Upper lobe of left lung (tissue), 6 donors: ENCODE measurements around the gene TANGO2. TPM values are rescaled to one million over a fixed set of nuclear protein-coding genes. Genes with fewer than 3 reads are reported as not detected.
A peak's percentile ranks its signal among the peaks of the same experiment; 100 is the strongest.

Experiments
- ATAC-seq, 2 donors: fragments of 200-7000 bp; cut with Tn5 transposase; one replicate each; pipeline ENCODE4 v1.9.1; 2022; ENCODE audit warnings: mild to moderate bottlenecking in 2 of 2, moderate library complexity in 2 of 2; ENCODE audit not compliant: low FRiP score in 2 of 2
- DNase-seq, 2 donors: peaks; one replicate each; pipeline ENCODE4 v3.0.0-alpha.2; 2019 to 2020
- H3K27ac ChIP-seq, 4 donors: fragments of 200-600 bp; sonication (generic); one replicate each; pipeline ENCODE4 v1.5.1; 2016 to 2019
- H3K27me3 ChIP-seq, 4 donors: fragments of 200-600 bp; sonication (generic); one replicate each; pipeline ENCODE4 v1.5.1; 2017 to 2019
- H3K36me3 ChIP-seq, 4 donors: fragments of 200-600 bp; sonication (generic); one replicate each; pipeline ENCODE4 v1.5.1; 2016 to 2019
- H3K4me1 ChIP-seq, 4 donors: fragments of 200-600 bp; sonication (generic); one replicate each; pipeline ENCODE4 v1.5.1; 2018 to 2019
- H3K4me3 ChIP-seq, 4 donors: fragments of 200-600 bp; sonication (generic); one replicate each; pipeline ENCODE4 v1.5.1; 2017 to 2019; ENCODE audit warnings: mild to moderate bottlenecking in 2 of 4, moderate library complexity in 1 of 4
- H3K9me3 ChIP-seq, 4 donors: fragments of 200-600 bp; sonication (generic); one replicate each; pipeline ENCODE4 v1.5.1; 2018 to 2019
- EP300 ChIP-seq, 4 donors: sonication (generic); formaldehyde crosslinking; IDR thresholded peaks; one replicate each; pipeline ENCODE4 v1.5.1; 2017; ENCODE audit warnings: antibody characterized with exemption in 4 of 4, control low read depth in 2 of 4
- POLR2A ChIP-seq, 4 donors: fragments of 450-650 bp; IDR thresholded peaks; one replicate each; pipeline ENCODE4 v1.5.1; 2016 to 2017; ENCODE audit warnings: antibody characterized with exemption in 4 of 4, mild to moderate bottlenecking in 2 of 4
- POLR2AphosphoS5 ChIP-seq, 2 donors: sonication (generic); formaldehyde crosslinking; IDR thresholded peaks; one replicate each; pipeline ENCODE4 v1.5.1; 2017; ENCODE audit warnings: antibody characterized with exemption in 2 of 2
- WGBS, 2 donors: methylation state at CpG; one replicate each; pipeline ENCODE4 v1.1.5; 2017 to 2018; 5-methylcytosine and 5-hydroxymethylcytosine counted together
- total RNA-seq, 6 donors: library from RNA; depleted of rRNA in 4 of 6; stranded (reverse); fragments of >200 nt in 4 of 6; gene quantifications; one replicate each; pipeline versions ENCODE4 v1.1.0 to v1.2.1, GENCODE V29; 2016 to 2021
- TF ChIP-seq, protein P1 (sequence below), 6 experiments: fragments of 450-650 bp in 4 of 6; fragments of 200-600 bp in 2 of 6; sonication (generic) in 2 of 6; IDR thresholded peaks; one replicate each; pipeline ENCODE4 v1.5.1; 2016 to 2019; ENCODE audit warnings: antibody characterized with exemption in 6 of 6
- donor health status: DM: no; HTN: no; CAD: no; lungs with moderate emphysema.
- donor health status: DM: no; HTN: yes; CAD: no; lungs with severe emphysema.

Gene TANGO2
- total RNA-seq, 6 donors from 2014 or later, result 33.9 to 94.3 (median 55.0) TPM

DNA sequence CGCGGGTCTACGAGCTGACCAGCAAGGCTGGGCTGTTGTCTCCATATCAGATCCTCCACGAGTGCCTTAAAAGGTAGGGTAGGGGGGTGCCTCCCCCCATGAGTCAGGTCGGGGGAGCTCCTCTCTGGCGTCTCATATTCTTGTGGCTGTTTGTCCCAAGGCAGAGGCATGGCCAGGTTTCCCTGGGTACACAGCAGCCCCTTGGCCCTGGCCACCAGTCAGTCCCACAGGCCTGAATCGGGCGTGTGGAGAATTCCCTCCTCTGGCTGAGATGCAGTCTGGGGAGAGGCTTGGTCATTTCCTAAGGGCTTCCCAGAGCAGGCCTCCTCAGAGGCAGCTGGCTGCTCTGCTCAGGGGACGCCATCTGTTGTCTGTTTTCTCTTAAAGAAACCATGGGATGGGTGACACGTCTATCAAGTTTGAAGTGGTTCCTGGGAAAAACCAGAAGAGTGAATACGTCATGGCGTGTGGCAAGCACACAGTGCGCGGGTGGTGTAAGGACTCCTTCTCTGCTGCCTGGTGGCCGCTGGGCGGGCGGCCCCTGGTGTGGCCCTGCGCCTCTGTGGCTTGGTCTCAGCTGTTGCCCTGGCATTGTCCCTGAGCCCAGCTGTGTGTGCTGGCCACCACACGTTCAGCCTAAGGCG lies 85.4 kb downstream of the TANGO2 start:
- 88 to 89% methylated on average over 16 to 20 of the region's 20 CpGs for WGBS, 2 donors
- ATAC-seq, result no peak
- Histone ChIP-seq H3K27ac (no peak overlapping the region), H3K4me3 (no peak overlapping the region), H3K4me1 (no peaks in the 10 kb centered on the region), H3K27me3 (no peaks in the 10 kb centered on the region), H3K36me3 (peaks cover 27 to 95% (median 67%) of the 10 kb centered on the region in 4 donors), H3K9me3 (no peaks in the 10 kb centered on the region)
- TF ChIP-seq, protein P1, sequence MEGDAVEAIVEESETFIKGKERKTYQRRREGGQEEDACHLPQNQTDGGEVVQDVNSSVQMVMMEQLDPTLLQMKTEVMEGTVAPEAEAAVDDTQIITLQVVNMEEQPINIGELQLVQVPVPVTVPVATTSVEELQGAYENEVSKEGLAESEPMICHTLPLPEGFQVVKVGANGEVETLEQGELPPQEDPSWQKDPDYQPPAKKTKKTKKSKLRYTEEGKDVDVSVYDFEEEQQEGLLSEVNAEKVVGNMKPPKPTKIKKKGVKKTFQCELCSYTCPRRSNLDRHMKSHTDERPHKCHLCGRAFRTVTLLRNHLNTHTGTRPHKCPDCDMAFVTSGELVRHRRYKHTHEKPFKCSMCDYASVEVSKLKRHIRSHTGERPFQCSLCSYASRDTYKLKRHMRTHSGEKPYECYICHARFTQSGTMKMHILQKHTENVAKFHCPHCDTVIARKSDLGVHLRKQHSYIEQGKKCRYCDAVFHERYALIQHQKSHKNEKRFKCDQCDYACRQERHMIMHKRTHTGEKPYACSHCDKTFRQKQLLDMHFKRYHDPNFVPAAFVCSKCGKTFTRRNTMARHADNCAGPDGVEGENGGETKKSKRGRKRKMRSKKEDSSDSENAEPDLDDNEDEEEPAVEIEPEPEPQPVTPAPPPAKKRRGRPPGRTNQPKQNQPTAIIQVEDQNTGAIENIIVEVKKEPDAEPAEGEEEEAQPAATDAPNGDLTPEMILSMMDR (IDR thresholded peaks at IDR 0.05), result no peak
- TF ChIP-seq EP300 (IDR thresholded peaks at IDR 0.05), result no peak
- TF ChIP-seq POLR2AphosphoS5 (IDR thresholded peaks at IDR 0.05), result no peak
- no peak for TF ChIP-seq POLR2A (IDR thresholded peaks at IDR 0.05)
- no peak for DNase-seq

DNA sequence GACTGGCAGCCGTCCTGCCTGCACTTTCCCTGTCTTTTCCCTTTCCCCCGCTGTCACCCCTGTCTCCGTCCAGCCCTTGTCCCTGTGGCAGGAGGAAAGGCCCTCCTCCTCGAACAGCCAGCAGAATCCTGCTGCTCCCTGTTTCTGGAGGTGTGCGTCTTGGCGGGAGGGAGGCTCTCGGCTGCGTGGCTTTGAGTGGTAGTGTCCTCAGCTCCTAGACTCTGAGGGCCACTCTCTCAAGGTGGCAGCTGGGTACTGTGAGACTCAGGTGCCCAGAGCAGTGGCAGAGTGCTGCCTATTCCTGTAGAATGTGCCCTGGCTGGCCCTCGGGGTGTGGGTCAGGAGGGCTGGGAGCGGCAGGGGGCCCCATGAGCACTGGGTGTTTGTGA lies 85.9 kb downstream of the TANGO2 start:
- WGBS, 2 donors, result 97 to 100% methylated on average over 3 to 6 of the region's 10 CpGs
- TF ChIP-seq, protein P1 (IDR thresholded peaks at IDR 0.05), result no peak
- TF ChIP-seq POLR2AphosphoS5 (IDR thresholded peaks at IDR 0.05) (no peak), POLR2A (IDR thresholded peaks at IDR 0.05) (no peak), EP300 (IDR thresholded peaks at IDR 0.05) (no peak)
- Histone ChIP-seq H3K4me1 (no peaks in the 10 kb centered on the region), H3K27me3 (no peaks in the 10 kb centered on the region), H3K27ac (no peak overlapping the region), H3K4me3 (no peak overlapping the region), H3K9me3 (no peaks in the 10 kb centered on the region), H3K36me3 (peaks cover 27 to 95% (median 67%) of the 10 kb centered on the region in 4 donors)
- peak in 1 of 2 donors; percentile 46 for DNase-seq
- no peak for ATAC-seq

DNA sequence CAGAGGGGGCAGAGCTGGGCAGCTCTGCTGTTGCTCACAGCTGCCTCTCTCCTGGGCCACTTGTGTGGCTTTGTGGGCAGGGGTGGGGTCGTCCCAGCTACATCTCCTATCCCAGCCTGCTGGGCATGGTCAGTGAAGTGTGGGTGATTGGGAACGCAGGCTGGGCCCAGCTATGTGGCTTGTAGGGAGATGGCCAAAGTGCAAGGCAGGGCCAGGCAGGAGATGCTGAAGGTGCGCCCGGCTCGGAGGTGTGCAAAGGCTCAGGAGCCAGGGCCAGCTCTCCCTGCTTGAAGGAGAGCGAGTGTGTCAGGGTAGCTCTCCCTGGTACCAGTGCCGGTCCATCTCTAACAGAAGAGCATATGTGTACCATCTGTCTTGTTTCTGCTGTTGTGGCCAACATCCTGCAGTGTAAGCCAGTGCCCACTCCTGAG lies 86.6 kb downstream of the TANGO2 start:
- H3K27me3 ChIP-seq, result no peaks in the 10 kb centered on the region
- H3K4me3 ChIP-seq, result no peak overlapping the region
- H3K36me3 ChIP-seq, result peaks cover 27 to 95% (median 73%) of the 10 kb centered on the region in 4 donors
- no peaks in the 10 kb centered on the region for H3K4me1 ChIP-seq
- no peaks in the 10 kb centered on the region for H3K9me3 ChIP-seq
- ATAC-seq (no peak), DNase-seq (peak in 1 of 2 donors; percentile 32)
- WGBS, 2 donors, result 93% methylated on average over 7 of the region's 7 CpGs
- no peak overlapping the region for H3K27ac ChIP-seq
- TF ChIP-seq POLR2A (IDR thresholded peaks at IDR 0.05), result no peak
- no peak for TF ChIP-seq EP300 (IDR thresholded peaks at IDR 0.05)
- no peak for TF ChIP-seq POLR2AphosphoS5 (IDR thresholded peaks at IDR 0.05)
- TF ChIP-seq, protein P1 (IDR thresholded peaks at IDR 0.05), result no peak

DNA sequence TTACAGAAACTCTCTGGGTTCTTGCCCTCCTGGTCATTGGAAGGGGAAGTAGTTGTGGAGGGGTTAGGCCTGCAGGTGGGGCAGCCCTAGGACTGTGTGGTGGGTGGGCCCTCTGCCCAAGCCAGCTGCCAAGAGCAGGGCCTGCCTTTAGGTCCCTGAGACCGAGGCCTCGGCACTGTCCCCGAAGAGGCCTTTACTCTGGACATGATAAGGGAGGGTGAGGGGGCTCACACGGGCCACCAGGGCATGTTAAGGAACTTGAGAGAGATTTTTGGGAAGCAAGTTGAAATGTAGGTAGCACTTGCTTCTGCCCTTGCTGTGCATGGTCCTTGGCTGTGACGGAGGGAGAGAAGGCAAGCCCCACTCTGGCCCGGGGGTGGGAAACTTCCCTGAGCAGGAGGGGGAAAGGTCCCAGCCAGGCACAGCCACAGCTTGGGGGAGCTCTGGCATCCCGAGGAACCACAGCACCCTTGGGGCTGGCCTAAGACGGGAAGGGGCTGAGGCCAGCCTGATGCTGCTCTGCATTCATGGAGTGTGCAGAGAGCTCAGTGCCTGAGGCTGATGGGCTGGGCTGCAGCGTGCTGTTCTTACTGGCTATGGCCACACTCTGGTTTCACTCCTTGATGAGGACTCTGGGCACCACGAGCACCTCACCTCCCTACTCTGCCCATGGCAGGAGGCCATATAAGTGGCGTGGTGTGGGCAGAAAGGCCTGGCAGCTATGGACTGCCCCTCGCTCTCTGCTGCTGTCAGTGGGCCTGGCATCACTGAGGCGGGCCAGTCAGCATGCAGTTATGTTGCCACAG lies 87.2 kb downstream of the TANGO2 start:
- H3K4me3 ChIP-seq, result no peak overlapping the region
- TF ChIP-seq, protein P1 (IDR thresholded peaks at IDR 0.05), result no peak
- TF ChIP-seq POLR2A (IDR thresholded peaks at IDR 0.05) (no peak), POLR2AphosphoS5 (IDR thresholded peaks at IDR 0.05) (no peak), EP300 (IDR thresholded peaks at IDR 0.05) (no peak)
- no peaks in the 10 kb centered on the region for H3K27me3 ChIP-seq
- DNase-seq (peak in 1 of 2 donors; percentile 21), ATAC-seq (no peak)
- peaks cover 27 to 97% (median 79%) of the 10 kb centered on the region in 4 donors for H3K36me3 ChIP-seq
- no peaks in the 10 kb centered on the region for H3K9me3 ChIP-seq
- H3K27ac ChIP-seq, result no peak overlapping the region
- WGBS, 2 donors, result 90 to 94% methylated on average over 12 to 13 of the region's 13 CpGs
- no peaks in the 10 kb centered on the region for H3K4me1 ChIP-seq
